GM12892 (cell line): ENCODE results near the gene KIF24.
"Not testable (repeated sequence)": the region's sequence is repeated elsewhere in the genome, so short reads cannot be mapped to it uniquely, and the experiment has no call there.

Source experiments
- POLR2A ChIP-seq: IDR thresholded peaks from 2 replicates; pipeline ENCODE4 v1.6.1; 2011; ENCODE audit warnings: low read depth, low read length, control low read depth
- TAF1 ChIP-seq: IDR thresholded peaks from 2 replicates; pipeline ENCODE4 v1.6.1; 2011; ENCODE audit warnings: low read depth, mild to moderate bottlenecking, control low read depth, low read length, borderline replicate concordance

- TF ChIP-seq POLR2A, TAF1: not testable (repeated sequence)
Observed at GRCh38 chr9:34367751-34368410, 38.8 kb upstream of the KIF24 start.
